OCI-LY7 (cell line): ENCODE results near the gene SRRT. TPM values are rescaled to one million over a fixed set of nuclear protein-coding genes. Genes with fewer than 3 reads are reported as not detected.
"Not testable (repeated sequence)": the region's sequence is repeated elsewhere in the genome, so short reads cannot be mapped to it uniquely, and the experiment has no call there.

Experiments used
- BruUV-seq: library from RNA; stranded (reverse); fragments of 400-500 nt; replicated peaks from 2 replicates; lab custom pipeline; 2021; lab: Mats Ljungman, UMichigan
- CTCF ChIA-PET: fragments of 300-600 bp; sonication (Branson Sonifier 250); formaldehyde crosslinking; loops from one replicate; lab custom pipeline; 2022; ENCODE audit warnings: antibody characterized with exemption; ENCODE audit not compliant: unreplicated experiment; lab: Charles Lee
- POLR2A ChIA-PET: fragments of 300-600 bp; sonication (Branson Sonifier 250); formaldehyde crosslinking; loops from one replicate; lab custom pipeline; 2022; ENCODE audit warnings: antibody characterized with exemption; lab: Charles Lee
- DNase-seq: peaks from one replicate; pipeline ENCODE4 v3.0.0-alpha.2; 2015; ENCODE audit warnings: low spot score
- H2AFZ ChIP-seq: fragments of 200-600 bp; sonication (generic), shearing (Covaris generic); 2 replicates; pipeline ENCODE4 v1.6.1; 2014; ENCODE audit warnings: mild to moderate bottlenecking, antibody characterized with exemption, low read length, moderate library complexity
- H3K27ac ChIP-seq: fragments of 200-600 bp; sonication (generic); 2 replicates; pipeline ENCODE4 v1.5.1; 2014; ENCODE audit warnings: mixed run types, low read depth, mild to moderate bottlenecking, moderate library complexity, low read length, inconsistent platforms; ENCODE audit not compliant: poor library complexity, severe bottlenecking
- H3K36me3 ChIP-seq: fragments of 200-600 bp; sonication (generic); 2 replicates; pipeline ENCODE4 v1.6.1; 2014; ENCODE audit warnings: mild to moderate bottlenecking, antibody characterized with exemption, low read length, moderate library complexity, mixed read lengths; ENCODE audit not compliant: insufficient read depth
- H3K4me1 ChIP-seq: fragments of 200-600 bp; sonication (generic); 2 replicates; pipeline ENCODE4 v1.5.1; 2014; ENCODE audit warnings: mild to moderate bottlenecking, low read length; ENCODE audit not compliant: insufficient read depth, poor library complexity, severe bottlenecking
- H3K4me2 ChIP-seq: fragments of 200-600 bp; sonication (generic); 2 replicates; pipeline ENCODE4 v1.6.1; 2014; ENCODE audit warnings: mild to moderate bottlenecking, low read length
- H3K4me3 ChIP-seq: fragments of 200-600 bp; sonication (generic); 2 replicates; pipeline ENCODE4 v1.5.1; 2014; ENCODE audit warnings: mild to moderate bottlenecking, low read depth, low read length; ENCODE audit not compliant: poor library complexity, severe bottlenecking
- H3K79me2 ChIP-seq: fragments of 200-600 bp; sonication (generic); 2 replicates; pipeline ENCODE4 v1.6.1; 2016; ENCODE audit warnings: low read depth, mild to moderate bottlenecking, low read length, moderate library complexity, mixed read lengths; ENCODE audit not compliant: insufficient read depth
- H3K9me2 ChIP-seq: fragments of 200-600 bp; sonication (generic); 2 replicates; pipeline ENCODE4 v1.6.1; 2016; ENCODE audit warnings: mild to moderate bottlenecking, low read length, mixed read lengths; ENCODE audit not compliant: insufficient read depth
- H3K9me3 ChIP-seq: fragments of 200-600 bp; sonication (generic); 2 replicates; pipeline ENCODE4 v1.6.1; 2014; ENCODE audit warnings: mild to moderate bottlenecking, mixed run types, low read length, mixed read lengths
- H4K20me1 ChIP-seq: fragments of 200-600 bp; sonication (generic); 2 replicates; pipeline ENCODE4 v1.6.1; 2014; ENCODE audit warnings: mild to moderate bottlenecking, antibody characterized with exemption, low read length, moderate library complexity, mixed read lengths; ENCODE audit not compliant: insufficient read depth
- EZH2phosphoT487 ChIP-seq: fragments of 200-600 bp; sonication (generic); IDR thresholded peaks from 2 replicates; pipeline ENCODE4 v1.6.1; 2018; ENCODE audit warnings: low read depth, borderline replicate concordance, mild to moderate bottlenecking, mixed run types, antibody characterized with exemption, low read length, moderate library complexity, mixed read lengths
- intact Hi-C: fragments of 100-400 bp; cut with micrococcal nuclease; formaldehyde crosslinking; loops from one replicate; pipeline ENCODE4 v1.10.0; 2022; ENCODE audit not compliant: unreplicated experiment
- total RNA-seq, 2 experiments: library from RNA; depleted of rRNA in 1 of 2; stranded (reverse); fragments of >200 nt in 1 of 2; shearing (Covaris generic) in 1 of 2; gene quantifications; 2 replicates each; pipeline ENCODE4 v1.2.3, GENCODE V29; 2014 to 2022
- TF ChIP-seq, protein P1 (sequence below): fragments of 200-600 bp; sonication (generic); conservative IDR thresholded peaks from 2 replicates; pipeline ENCODE4 v1.5.1; 2014; ENCODE audit warnings: mild to moderate bottlenecking, antibody characterized with exemption, low read length, moderate library complexity, mixed read lengths

Gene SRRT
- total RNA-seq, 2 experiments from 2014 or later, result 154 to 264 TPM

DNA sequence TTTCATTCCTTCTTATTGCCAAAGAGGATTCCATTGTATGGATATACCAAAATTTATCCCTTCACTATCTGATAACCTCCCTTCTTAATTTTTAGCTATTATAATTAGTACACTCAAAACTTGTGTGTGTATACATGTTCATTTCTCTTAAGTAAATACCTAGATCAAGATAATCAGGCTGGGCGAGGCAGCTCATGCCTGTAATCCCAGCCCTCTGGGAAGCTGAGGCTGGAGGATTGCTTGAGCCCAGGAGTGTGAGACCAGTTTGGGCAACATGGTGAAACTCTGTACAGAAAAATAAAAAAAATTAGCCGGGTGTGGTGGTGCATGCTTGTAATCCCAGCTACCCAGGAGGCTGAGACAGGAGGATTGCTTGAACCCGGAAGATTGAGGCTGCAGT lies 36.6 kb downstream of the SRRT start:
- no peak for DNase-seq
- intact Hi-C loops, result no loop called here
- CTCF ChIA-PET, result no interaction called here

DNA sequence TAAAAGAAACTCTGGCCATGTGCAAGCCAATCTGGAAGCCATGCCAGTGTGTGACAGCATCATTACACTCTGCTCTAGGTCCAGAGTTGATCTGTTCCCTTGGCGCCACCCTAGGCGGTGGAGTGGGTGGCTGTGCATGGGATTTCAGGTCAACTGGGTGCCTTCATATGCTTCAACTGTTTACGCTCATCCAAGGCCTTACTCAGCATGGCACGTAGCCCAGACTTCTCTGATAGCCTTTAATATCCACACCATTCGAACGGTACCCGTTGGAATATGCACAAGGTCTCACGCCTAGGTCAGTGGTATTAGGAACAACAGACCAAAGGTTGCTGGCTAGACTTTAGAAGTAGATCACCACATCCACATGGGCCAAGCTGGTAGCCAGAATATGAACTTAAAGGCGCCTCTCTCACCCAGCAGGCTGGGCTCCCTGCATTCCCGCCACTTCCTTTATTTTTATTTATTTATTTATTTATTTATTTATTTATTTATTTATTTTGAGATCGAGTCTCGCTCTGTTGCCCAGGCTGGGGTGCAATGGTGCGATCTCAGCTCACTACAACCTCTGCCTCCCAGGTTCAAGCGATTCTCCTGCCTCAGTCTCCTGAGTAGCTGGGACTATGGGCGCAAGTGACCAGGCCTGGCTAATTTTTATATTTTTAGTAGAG lies 39.4 kb downstream of the SRRT start:
- POLR2A ChIA-PET, result no interaction called here
- Histone ChIP-seq H3K9me3 (no peaks in the 10 kb centered on the region), H3K27ac (no peak overlapping the region), H3K9me2 (no peaks in the 10 kb centered on the region), H4K20me1 (no peaks in the 10 kb centered on the region), H3K4me1 (no peaks in the 10 kb centered on the region), H3K79me2 (no peaks in the 10 kb centered on the region), H3K36me3 (no peaks in the 10 kb centered on the region), H3K4me3 (no peak overlapping the region), H3K4me2 (no peak overlapping the region), H2AFZ (no peak overlapping the region)
- DNase-seq, result no peak
- TF ChIP-seq, protein P1, sequence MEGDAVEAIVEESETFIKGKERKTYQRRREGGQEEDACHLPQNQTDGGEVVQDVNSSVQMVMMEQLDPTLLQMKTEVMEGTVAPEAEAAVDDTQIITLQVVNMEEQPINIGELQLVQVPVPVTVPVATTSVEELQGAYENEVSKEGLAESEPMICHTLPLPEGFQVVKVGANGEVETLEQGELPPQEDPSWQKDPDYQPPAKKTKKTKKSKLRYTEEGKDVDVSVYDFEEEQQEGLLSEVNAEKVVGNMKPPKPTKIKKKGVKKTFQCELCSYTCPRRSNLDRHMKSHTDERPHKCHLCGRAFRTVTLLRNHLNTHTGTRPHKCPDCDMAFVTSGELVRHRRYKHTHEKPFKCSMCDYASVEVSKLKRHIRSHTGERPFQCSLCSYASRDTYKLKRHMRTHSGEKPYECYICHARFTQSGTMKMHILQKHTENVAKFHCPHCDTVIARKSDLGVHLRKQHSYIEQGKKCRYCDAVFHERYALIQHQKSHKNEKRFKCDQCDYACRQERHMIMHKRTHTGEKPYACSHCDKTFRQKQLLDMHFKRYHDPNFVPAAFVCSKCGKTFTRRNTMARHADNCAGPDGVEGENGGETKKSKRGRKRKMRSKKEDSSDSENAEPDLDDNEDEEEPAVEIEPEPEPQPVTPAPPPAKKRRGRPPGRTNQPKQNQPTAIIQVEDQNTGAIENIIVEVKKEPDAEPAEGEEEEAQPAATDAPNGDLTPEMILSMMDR, result no peak
- TF ChIP-seq EZH2phosphoT487, result no peak
- intact Hi-C loops, result no loop called here
- BruUV-seq, result no TSS peak
- CTCF ChIA-PET, result no interaction called here

More for the DNA sequence above, 36.6 kb downstream of the SRRT start:
- Histone ChIP-seq H3K36me3 (no peaks in the 10 kb centered on the region), H3K27ac (no peak overlapping the region), H3K79me2 (no peaks in the 10 kb centered on the region), H3K4me3 (no peak overlapping the region), H3K4me2 (no peak overlapping the region), H2AFZ (no peak overlapping the region), H3K9me2 (no peaks in the 10 kb centered on the region), H4K20me1 (no peaks in the 10 kb centered on the region), H3K9me3 (no peaks in the 10 kb centered on the region), H3K4me1 (no peaks in the 10 kb centered on the region)
- POLR2A ChIA-PET, result interaction anchor here (0.7 to 1.2 kb wide), 2 partner anchors 47 to 781 kb away, joined by 5 to 8 read pairs; no protein-coding TSS in a partner anchor
- TF ChIP-seq, protein P1, result no peak
- TF ChIP-seq EZH2phosphoT487, result no peak
- BruUV-seq, result no TSS peak

DNA sequence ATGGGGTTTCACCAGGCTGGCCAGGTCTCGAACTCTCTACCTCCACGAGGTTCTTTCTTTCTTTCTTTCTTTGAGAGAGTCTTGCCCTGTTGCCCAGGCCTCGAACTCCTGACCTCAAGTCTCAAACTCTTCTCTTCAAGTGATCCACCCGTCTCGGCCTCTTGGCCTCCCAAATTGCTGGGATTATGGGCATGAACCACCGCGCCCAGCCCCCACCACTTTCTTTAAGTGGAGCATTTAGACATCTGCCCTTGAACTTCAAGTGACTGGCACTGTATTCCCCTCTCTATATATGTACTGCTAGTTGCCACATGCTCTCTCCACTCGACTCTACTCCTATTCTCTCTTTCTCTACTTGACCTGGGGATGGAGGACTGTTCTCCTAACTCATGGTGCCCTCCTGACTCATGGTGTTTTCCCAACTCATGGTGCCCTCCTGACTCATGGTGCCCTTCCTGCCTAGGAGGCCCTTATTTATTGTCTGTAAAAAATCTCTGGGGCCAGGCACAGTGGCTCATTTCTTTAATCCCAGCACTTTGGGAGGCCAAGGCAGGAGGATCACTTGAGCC lies 40.1 kb downstream of the SRRT start:
- Histone ChIP-seq H3K9me3 (no peaks in the 10 kb centered on the region), H3K9me2 (no peaks in the 10 kb centered on the region), H3K4me2 (no peak overlapping the region), H3K36me3 (no peaks in the 10 kb centered on the region), H3K4me1 (no peaks in the 10 kb centered on the region), H3K27ac (no peak overlapping the region), H3K79me2 (no peaks in the 10 kb centered on the region), H4K20me1 (no peaks in the 10 kb centered on the region), H3K4me3 (no peak overlapping the region), H2AFZ (no peak overlapping the region)
- DNase-seq, result no peak
- TF ChIP-seq, protein P1, result no peak
- TF ChIP-seq EZH2phosphoT487, result no peak
- ChIA-PET POLR2A (no interaction called here), CTCF (no interaction called here)
- BruUV-seq, result no TSS peak
- intact Hi-C loops, result no loop called here

DNA sequence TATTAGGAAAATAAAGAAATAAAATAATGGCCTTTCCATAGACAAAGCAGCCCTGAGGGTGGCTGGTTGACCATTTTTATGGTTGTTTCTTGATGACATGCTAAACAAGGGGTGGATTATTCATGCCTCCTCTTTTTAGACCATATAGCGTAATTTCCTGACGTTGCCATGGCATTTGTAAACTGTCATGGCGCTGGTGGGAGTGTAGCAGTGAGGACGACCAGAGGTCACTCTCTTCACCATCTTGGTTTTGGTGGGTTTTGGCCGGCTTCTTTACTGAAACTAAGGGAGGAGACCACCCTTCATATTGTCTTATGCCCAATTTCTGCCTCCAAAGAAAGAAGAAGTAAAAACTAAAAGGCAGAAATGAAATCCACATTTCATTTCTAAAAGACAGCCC lies 44.4 kb downstream of the SRRT start:
- CTCF ChIA-PET, H2AFZ ChIP-seq, H3K9me3 ChIP-seq, H3K9me2 ChIP-seq, intact Hi-C loops, DNase-seq, H4K20me1 ChIP-seq, H3K4me1 ChIP-seq, H3K79me2 ChIP-seq, BruUV-seq, H3K4me2 ChIP-seq, H3K27ac ChIP-seq, H3K4me3 ChIP-seq, H3K36me3 ChIP-seq: not testable (repeated sequence)
- POLR2A ChIA-PET, result interaction anchor here (0.6 kb wide), 1 partner anchor 154 kb away, joined by 7 read pairs; no protein-coding TSS in a partner anchor
